Stomach (tissue), 9 donors: ENCODE data around the gene SNCB. TPM values are rescaled to one million over a fixed set of nuclear protein-coding genes. Genes with fewer than 3 reads are reported as not detected.

Experiments used
- DNase-seq, 2 donors: peaks; one replicate each; pipeline versions ENCODE4 v3.0.0 to v3.0.0-alpha.2; 2013 to 2019
- H3K27ac ChIP-seq, 5 donors: fragments of 200-600 bp in 4 of 5; sonication (generic) in 4 of 5; one replicate each; pipeline ENCODE4 v1.5.1; 2013 to 2019; ENCODE audit warnings: mild to moderate bottlenecking in 1 of 5, moderate library complexity in 1 of 5
- H3K27me3 ChIP-seq, 3 donors: fragments of 200-600 bp; sonication (generic); one replicate each; pipeline ENCODE4 v1.5.1; 2017 to 2019; ENCODE audit warnings: mixed run types in 1 of 3
- H3K36me3 ChIP-seq, 4 donors: fragments of 200-600 bp; sonication (generic); 1 replicate in 3 of 4; 2 replicates in 1 of 4; pipeline ENCODE4 v1.5.1; 2016 to 2019
- H3K4me1 ChIP-seq, 4 donors: fragments of 200-600 bp; sonication (generic); one replicate each; pipeline ENCODE4 v1.5.1; 2016 to 2019
- H3K4me3 ChIP-seq, 4 donors: fragments of 200-600 bp; sonication (generic) in 3 of 4; one replicate each; pipeline ENCODE4 v1.5.1; 2016 to 2019; ENCODE audit warnings: mild to moderate bottlenecking in 1 of 4
- H3K9me3 ChIP-seq, 4 donors: fragments of 200-600 bp; sonication (generic); one replicate each; pipeline ENCODE4 v1.5.1; 2016 to 2019
- CTCF ChIP-seq, 7 experiments: fragments of 450-650 bp in 4 of 7; fragments of 200-600 bp in 3 of 7; sonication (generic) in 3 of 7; IDR thresholded peaks; one replicate each; pipeline ENCODE4 v1.5.1; 2016 to 2019; ENCODE audit warnings: antibody characterized with exemption in 7 of 7, control low read depth in 2 of 7, mild to moderate bottlenecking in 1 of 7
- EP300 ChIP-seq: sonication (generic); formaldehyde crosslinking; IDR thresholded peaks from one replicate; pipeline ENCODE4 v1.6.1; 2017; ENCODE audit warnings: antibody characterized with exemption
- WGBS, 5 donors: extraction: QIAGEN DNeasy Blood & Tissue Kit in 3 of 5; methylation state at CpG; one replicate each; pipeline versions ENCODE4 v1.1.5 to v1.1.7; 2013 to 2018; 5-methylcytosine and 5-hydroxymethylcytosine counted together
- intact Hi-C: fragments of 100-400 bp; cut with DNase I; formaldehyde crosslinking; loops from one replicate; pipeline ENCODE4 v1.15.1; 2023; ENCODE audit warnings: low total_unique reads
- polyA plus RNA-seq, 3 donors: library from polyadenylated mRNA; stranded (reverse); fragments of 200-250 nt; gene quantifications; one replicate each; pipeline ENCODE4 v1.2.3, GENCODE V29; 2013
- small RNA-seq, 4 donors: library from RNA; depleted of rRNA; stranded (forward); fragments of <200 nt; gene quantifications; one replicate each; pipeline ENCODE3, GENCODE V24; 2016
- total RNA-seq, 5 donors: library from RNA; depleted of rRNA; stranded (reverse); fragments of >200 nt; gene quantifications; one replicate each; pipeline versions ENCODE4 v1.1.0 to v1.2.3, GENCODE V29; 2014 to 2016
- donor health status: healthy with polysubstance abuse.
- donor health status: Bipolar disorder and iron deficiency.
- donor health status: healthy.

Gene SNCB
- total and polyA plus RNA-seq, 8 donors, result not detected

DNA sequence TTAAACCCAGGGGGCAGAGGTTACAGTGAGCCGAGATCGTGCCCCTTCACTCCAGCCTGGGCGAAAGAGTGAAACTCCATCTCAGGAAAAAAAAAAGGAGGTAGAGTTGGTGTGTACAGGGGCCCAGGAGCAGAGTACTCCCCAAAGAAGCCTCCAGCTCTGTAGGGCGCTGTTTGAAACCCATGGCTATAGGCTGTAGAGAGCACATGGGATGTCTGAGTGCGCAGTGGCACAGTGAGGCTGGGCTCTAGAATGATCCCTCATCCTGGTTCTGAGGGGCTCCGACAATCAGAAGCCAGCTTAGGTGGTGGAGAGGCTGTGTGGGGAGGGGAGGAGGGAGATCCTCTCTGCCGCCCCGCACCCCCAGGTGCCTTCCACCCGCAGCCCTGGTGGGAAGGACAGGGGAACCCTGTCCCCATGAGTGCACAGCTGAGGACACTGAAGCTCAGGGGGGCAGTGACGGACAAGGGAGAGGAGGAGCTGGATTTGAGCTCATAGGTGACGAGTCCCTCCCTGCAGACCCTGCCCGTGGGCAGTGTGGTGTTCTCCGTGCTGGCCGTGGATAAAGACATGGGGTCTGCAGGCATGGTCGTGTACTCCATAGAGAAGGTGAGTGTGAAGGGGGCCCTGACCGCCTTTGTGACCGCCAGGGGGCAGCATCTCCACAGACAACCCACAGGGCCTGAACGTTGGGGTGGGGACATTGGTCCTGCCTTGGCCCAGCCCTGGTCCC, 56.6 kb downstream of the SNCB start:
- Histone ChIP-seq H3K27ac (no peak overlapping the region), H3K27me3 (peaks cover 0 to 41% (median 4%) of the 10 kb centered on the region in 3 donors), H3K9me3 (no peaks in the 10 kb centered on the region), H3K4me3 (no peak overlapping the region), H3K4me1 (peaks cover 0 to 6% (median 0%) of the 10 kb centered on the region in 4 donors), H3K36me3 (no peaks in the 10 kb centered on the region)
- intact Hi-C loops, result no loop called here
- DNase-seq, result peak; percentile 71 to 81
- WGBS, 5 donors, result 36 to 69% (median 38%) methylated on average over 10 to 18 of the region's 18 CpGs
- TF ChIP-seq EP300, result no peak
- TF ChIP-seq CTCF (IDR thresholded peaks at IDR 0.05), result peak in 5 of 7 experiments; percentile 56 to 84 (median 76)

Small RNAs within 50 kb of the gene (small RNA-seq; reads per million reads assigned to genes)
- 0 reads per million in 4 donors for gene MIR4281

Other genes with a start within 250 kb of the SNCB start
- gene NOP16, start 241.9 kb downstream of the SNCB start, total RNA-seq, result 10 to 100 TPM in 2 of 5 donors, 1 to 10 TPM in 2, not detected in 1; 4.3 to 55.8 (median 9.2) TPM
- gene NOP16, start 241.9 kb downstream of the SNCB start, polyA plus RNA-seq, result 10 to 100 TPM; 30.9 to 55.5 (median 38.0) TPM
- 100 to 1,000 TPM in 4 of 5 donors, 10 to 100 TPM in 1; 47.2 to 233 (median 181) TPM for gene HIGD2A, start 241.8 kb downstream of the SNCB start, total RNA-seq
- 100 to 1,000 TPM; 207 to 248 (median 243) TPM for gene HIGD2A, start 241.8 kb downstream of the SNCB start, polyA plus RNA-seq
- gene CLTB, start 214.0 kb downstream of the SNCB start, total RNA-seq, result 100 to 1,000 TPM in 4 of 5 donors, 10 to 100 TPM in 1; 81.9 to 427 (median 179) TPM
- 100 to 1,000 TPM; 171 to 280 (median 274) TPM for gene CLTB, start 214.0 kb downstream of the SNCB start, polyA plus RNA-seq
- 10 to 100 TPM; 20.6 to 57.2 (median 39.3) TPM for gene FAF2, start 182.1 kb downstream of the SNCB start, total RNA-seq
- gene FAF2, start 182.1 kb downstream of the SNCB start, polyA plus RNA-seq, result 10 to 100 TPM in 1 of 3 donors, 1 to 10 TPM in 2; 5.7 to 11.9 (median 9.8) TPM
- gene RNF44, start 93.1 kb downstream of the SNCB start, total RNA-seq, result 100 to 1,000 TPM in 1 of 5 donors, 10 to 100 TPM in 3, 1 to 10 TPM in 1; 6.6 to 176 (median 30.6) TPM
- gene RNF44, start 93.1 kb downstream of the SNCB start, polyA plus RNA-seq, result 10 to 100 TPM; 11.5 to 15.1 (median 13.6) TPM
- 10 to 100 TPM in 3 of 5 donors, 1 to 10 TPM in 2; 9.6 to 18.7 (median 13.4) TPM for gene CDHR2, start 81.2 kb downstream of the SNCB start, total RNA-seq
- 1 to 10 TPM in 1 of 3 donors, under 1 TPM in 2; 0.13 to 1.6 (median 0.76) TPM for gene CDHR2, start 81.2 kb downstream of the SNCB start, polyA plus RNA-seq
- 1 to 10 TPM in 1 of 5 donors, under 1 TPM in 2, not detected in 2; 0.72 to 1.4 (median 0.92) TPM for gene GPRIN1, start 20.4 kb downstream of the SNCB start, total RNA-seq
- gene GPRIN1, start 20.4 kb downstream of the SNCB start, polyA plus RNA-seq, result under 1 TPM; 0.30 to 0.46 (median 0.37) TPM
- not detected for gene EIF4E1B, start 141 bp upstream of the SNCB start, total RNA-seq
- not detected for gene EIF4E1B, start 141 bp upstream of the SNCB start, polyA plus RNA-seq
- gene TSPAN17, start 16.9 kb upstream of the SNCB start, total RNA-seq, result 10 to 100 TPM in 3 of 5 donors, 1 to 10 TPM in 2; 2.3 to 79.9 (median 19.0) TPM
- gene TSPAN17, start 16.9 kb upstream of the SNCB start, polyA plus RNA-seq, result 10 to 100 TPM; 21.7 to 24.0 (median 21.8) TPM
- under 1 TPM in 2 of 5 donors, not detected in 3; 0.55 to 0.72 TPM for gene UNC5A, start 180.0 kb upstream of the SNCB start, total RNA-seq
- gene UNC5A, start 180.0 kb upstream of the SNCB start, polyA plus RNA-seq, result under 1 TPM in 2 of 3 donors, not detected in 1; 0.08 to 0.37 TPM